Activated CD4-positive, alpha-beta T cell treated with anti-CD3 and anti-CD28 coated beads for 4 hours (primary cell): Measurements from ENCODE around the gene PTPRT.
A peak's percentile ranks its signal among the peaks of the same experiment; 100 is the strongest.

ENCODE experiments used
- DNase-seq, 2 donors: peaks; one replicate each; pipeline ENCODE4 v3.0.0-alpha.2; 2020

Gene PTPRT

GRCh38 chr20:43189554-43190331, at the start of gene PTPRT:
TSS of gene PTPRT (minus strand) at chr20:43189906. CDS start at chr20:43189733, 173 bp downstream.
- no peak for DNase-seq

- DNase-seq, result no peak
Measured at GRCh38 chr20:43238833-43239232, 49.1 kb upstream of the PTPRT start.

GRCh38 chr20:43238266-43238665, 48.6 kb upstream of the PTPRT start:
- DNase-seq, result no peak

- DNase-seq, result no peak
Measured at GRCh38 chr20:43237651-43238168, 48.0 kb upstream of the PTPRT start.

- no peak for DNase-seq
Measured at GRCh38 chr20:43235998-43236397, 46.3 kb upstream of the PTPRT start.

- DNase-seq, result no peak
Measured at GRCh38 chr20:43231829-43232228, 42.1 kb upstream of the PTPRT start.

GRCh38 chr20:43229696-43230095, 40.0 kb upstream of the PTPRT start:
- DNase-seq, result no peak

GRCh38 chr20:43220612-43221011, 30.9 kb upstream of the PTPRT start:
- DNase-seq, result no peak

GRCh38 chr20:43210901-43211300, 21.2 kb upstream of the PTPRT start:
- no peak for DNase-seq

GRCh38 chr20:43209831-43210230, 20.1 kb upstream of the PTPRT start:
- DNase-seq, result no peak

GRCh38 chr20:43205699-43206098, 16.0 kb upstream of the PTPRT start:
- no peak for DNase-seq

GRCh38 chr20:43202100-43202499, 12.4 kb upstream of the PTPRT start:
- no peak for DNase-seq

GRCh38 chr20:43198607-43199006, 8.9 kb upstream of the PTPRT start:
- no peak for DNase-seq

- DNase-seq, result no peak
Measured at GRCh38 chr20:43196243-43196642, 6.5 kb upstream of the PTPRT start.

- DNase-seq, result no peak
Measured at GRCh38 chr20:43194137-43194536, 4.4 kb upstream of the PTPRT start.

- no peak for DNase-seq
Measured at GRCh38 chr20:43193443-43193842, 3.7 kb upstream of the PTPRT start.

GRCh38 chr20:43191946-43192863, 2.5 kb upstream of the PTPRT start:
- no peak for DNase-seq

- no peak for DNase-seq
Measured at GRCh38 chr20:43191143-43191542, 1.4 kb upstream of the PTPRT start.

- no peak for DNase-seq
Measured at GRCh38 chr20:43190332-43190953, 737 bp upstream of the PTPRT start.

GRCh38 chr20:43188861-43189553, 699 bp downstream of the PTPRT start:
- DNase-seq, result no peak

- DNase-seq, result no peak
Measured at GRCh38 chr20:43188234-43188653, 1.5 kb downstream of the PTPRT start.

GRCh38 chr20:43187476-43188233, 2.1 kb downstream of the PTPRT start:
- peak; percentile 7 to 20 for DNase-seq
